ENCODE results near the gene TENM3.

- TF ChIP-seq CTCF (IDR thresholded peaks at IDR 0.05), result no peak
- TF ChIP-seq POLR2A (IDR thresholded peaks at IDR 0.05), result no peak
Measured at GRCh38 chr4:182493377-182493776, 250.2 kb downstream of the TENM3 start.

Measured in uterus (tissue), 2 donors.